ENCODE measurements around the gene CD151. TPM values are rescaled to one million over a fixed set of nuclear protein-coding genes. Genes with fewer than 3 reads are reported as not detected.
A peak's percentile ranks its signal among the peaks of the same experiment; 100 is the strongest.

Gene CD151
- total and polyA plus RNA-seq, 8 donors = 122 to 815 (median 162) TPM

DNA sequence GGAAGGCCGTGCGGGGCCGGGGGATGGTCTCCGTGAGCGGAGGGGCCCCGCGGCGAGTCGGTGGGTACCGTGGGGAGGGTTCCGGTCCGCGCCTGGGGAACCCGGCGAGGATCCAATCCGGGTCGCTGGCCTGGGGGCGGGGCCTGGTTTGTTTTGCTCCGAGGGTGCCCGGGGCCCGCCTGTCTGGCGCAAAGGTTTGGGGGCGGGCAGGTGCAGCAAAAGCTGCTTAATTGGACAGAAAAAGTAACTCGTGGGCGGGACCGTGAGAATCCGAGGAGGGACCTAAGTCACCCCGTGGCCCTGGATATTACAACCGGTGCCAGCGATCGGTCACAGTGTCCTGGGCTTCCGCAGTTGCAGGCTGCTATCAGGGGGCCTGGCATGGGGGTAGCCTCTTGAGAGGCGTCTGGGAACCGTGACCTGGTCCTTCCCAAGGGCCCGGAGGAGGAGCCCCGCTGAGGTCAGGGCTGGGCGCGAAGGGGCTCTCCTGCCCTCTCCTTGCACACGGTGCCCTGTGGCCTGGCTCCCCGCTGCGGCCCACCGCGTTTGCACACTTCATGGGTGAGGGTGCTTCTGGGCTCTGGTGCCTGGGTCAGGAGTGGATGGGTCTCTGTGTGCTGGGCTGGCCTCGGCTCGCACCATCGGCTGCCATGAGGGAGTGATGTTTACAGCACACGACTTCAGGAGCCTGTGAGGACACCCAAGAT is 12.7 kb upstream of the CD151 start:
- Histone ChIP-seq H3K27me3 (no peaks in the 10 kb centered on the region), H3K4me3 (peak overlapping the region; percentile 78 to 97), H3K36me3 (peaks cover 0 to 35% of the 10 kb centered on the region in 2 donors), H3K9me3 (no peaks in the 10 kb centered on the region), H3K4me1 (peaks cover 22 to 54% of the 10 kb centered on the region in 2 donors), H3K27ac (peak overlapping the region; percentile 77 to 96)
- peak in 3 of 4 donors; percentile 82 to 97 (median 92) for DNase-seq
- intact Hi-C loops (cut with DNase I) = no loop called here
- peak; percentile 67 for ATAC-seq
- TF ChIP-seq, protein P1, sequence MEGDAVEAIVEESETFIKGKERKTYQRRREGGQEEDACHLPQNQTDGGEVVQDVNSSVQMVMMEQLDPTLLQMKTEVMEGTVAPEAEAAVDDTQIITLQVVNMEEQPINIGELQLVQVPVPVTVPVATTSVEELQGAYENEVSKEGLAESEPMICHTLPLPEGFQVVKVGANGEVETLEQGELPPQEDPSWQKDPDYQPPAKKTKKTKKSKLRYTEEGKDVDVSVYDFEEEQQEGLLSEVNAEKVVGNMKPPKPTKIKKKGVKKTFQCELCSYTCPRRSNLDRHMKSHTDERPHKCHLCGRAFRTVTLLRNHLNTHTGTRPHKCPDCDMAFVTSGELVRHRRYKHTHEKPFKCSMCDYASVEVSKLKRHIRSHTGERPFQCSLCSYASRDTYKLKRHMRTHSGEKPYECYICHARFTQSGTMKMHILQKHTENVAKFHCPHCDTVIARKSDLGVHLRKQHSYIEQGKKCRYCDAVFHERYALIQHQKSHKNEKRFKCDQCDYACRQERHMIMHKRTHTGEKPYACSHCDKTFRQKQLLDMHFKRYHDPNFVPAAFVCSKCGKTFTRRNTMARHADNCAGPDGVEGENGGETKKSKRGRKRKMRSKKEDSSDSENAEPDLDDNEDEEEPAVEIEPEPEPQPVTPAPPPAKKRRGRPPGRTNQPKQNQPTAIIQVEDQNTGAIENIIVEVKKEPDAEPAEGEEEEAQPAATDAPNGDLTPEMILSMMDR (IDR thresholded peaks at IDR 0.05) = no peak

DNA sequence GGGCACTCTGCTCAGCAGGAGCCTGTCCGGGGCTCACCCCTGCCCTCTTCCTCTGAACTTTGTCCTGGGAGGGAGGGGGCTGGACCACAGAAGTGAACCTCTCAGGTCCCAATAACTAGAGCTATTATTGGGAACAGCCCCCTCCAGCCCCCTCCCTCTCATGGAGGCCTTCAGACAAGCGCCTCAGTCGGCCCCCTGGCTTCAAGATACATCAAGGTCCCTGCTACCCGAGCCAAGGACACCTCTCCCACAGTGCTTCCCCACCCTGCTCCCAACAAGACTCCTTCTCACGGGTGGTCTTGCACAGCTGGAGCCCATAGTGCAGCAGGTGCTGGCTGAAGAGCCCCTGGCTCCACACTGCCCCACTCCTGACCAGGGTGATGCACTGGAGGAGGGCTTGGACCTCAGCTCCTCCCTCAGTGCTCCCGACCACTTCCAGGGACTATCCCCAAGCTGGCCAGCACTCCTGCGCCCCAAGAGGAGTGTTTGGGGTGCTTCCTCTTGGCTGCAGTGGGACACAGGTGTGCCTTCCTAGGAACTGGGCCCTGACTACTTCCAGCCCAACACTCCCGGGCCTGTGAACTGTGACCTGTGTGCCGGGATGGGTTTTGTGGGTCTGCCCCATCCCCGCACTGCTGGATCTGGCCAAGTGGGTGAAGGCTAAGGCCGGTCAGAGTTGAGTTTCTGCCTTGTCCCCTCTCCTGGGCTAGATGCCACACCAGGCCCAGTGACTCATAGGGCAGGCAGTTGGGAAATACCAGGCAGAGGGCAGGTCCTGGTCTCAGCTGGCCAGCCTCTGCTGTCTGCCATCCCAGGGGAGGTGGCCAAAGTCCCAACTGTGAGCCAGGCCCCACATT is 11.9 kb upstream of the CD151 start:
- Histone ChIP-seq H3K27ac (peak overlapping the region; percentile 77 to 96), H3K36me3 (peaks cover 0 to 34% of the 10 kb centered on the region in 2 donors), H3K4me3 (peak overlapping the region; percentile 78 to 97), H3K27me3 (no peaks in the 10 kb centered on the region), H3K9me3 (no peaks in the 10 kb centered on the region), H3K4me1 (peaks cover 23 to 61% of the 10 kb centered on the region in 2 donors)
- TF ChIP-seq, protein P1 (IDR thresholded peaks at IDR 0.05) = no peak
- peak; percentile 59 for ATAC-seq
- peak in 2 of 4 donors; percentile 88 to 93 for DNase-seq
- intact Hi-C loops (cut with DNase I) = no loop called here

DNA sequence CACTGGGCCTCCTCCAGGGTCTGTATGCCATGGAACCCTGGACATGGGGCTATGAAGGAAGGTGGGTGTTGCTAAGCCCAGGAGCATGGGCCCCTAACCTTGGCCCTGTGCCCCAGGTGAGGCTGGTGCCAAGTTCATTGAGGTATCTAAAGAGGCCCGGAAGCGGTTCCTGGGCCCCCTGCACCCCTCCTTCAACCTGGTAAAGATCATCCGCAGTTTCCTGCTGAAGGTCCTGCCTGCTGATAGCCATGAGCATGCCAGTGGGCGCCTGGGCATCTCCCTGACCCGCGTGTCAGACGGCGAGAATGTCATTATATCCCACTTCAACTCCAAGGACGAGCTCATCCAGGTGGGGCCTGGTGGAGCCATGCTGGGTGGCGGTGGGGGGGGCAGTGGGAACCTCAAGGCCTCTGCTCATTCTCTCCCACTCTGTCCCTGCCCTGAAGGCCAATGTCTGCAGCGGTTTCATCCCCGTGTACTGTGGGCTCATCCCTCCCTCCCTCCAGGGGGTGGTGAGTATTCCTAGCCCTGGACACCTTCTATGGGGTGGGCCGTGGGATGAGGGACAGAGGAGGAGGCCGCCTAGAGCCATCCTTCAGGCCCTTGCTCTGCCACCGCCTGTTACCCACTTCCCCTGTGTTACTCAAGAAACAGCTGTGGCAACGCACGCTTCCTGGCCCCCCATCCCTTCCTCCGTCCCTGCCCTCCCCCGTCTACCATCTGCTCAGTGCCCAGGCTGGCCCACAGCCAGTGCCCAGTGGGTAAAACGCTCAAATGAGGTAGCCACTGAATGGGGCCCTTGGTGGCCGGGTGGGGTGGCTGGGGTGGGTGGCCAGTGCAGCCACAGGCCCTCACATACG is 11.0 kb upstream of the CD151 start:
- H3K27ac ChIP-seq = peak overlapping the region; percentile 77 to 96
- no peak for ATAC-seq
- peaks cover 0 to 1% of the 10 kb centered on the region in 2 donors for H3K27me3 ChIP-seq
- peak in 1 of 4 donors; percentile 90 for DNase-seq
- peaks cover 0 to 32% of the 10 kb centered on the region in 2 donors for H3K36me3 ChIP-seq
- TF ChIP-seq, protein P1 (IDR thresholded peaks at IDR 0.05) = no peak
- no peaks in the 10 kb centered on the region for H3K9me3 ChIP-seq
- H3K4me3 ChIP-seq = peak overlapping the region in 1 of 2 donors; percentile 97
- H3K4me1 ChIP-seq = peaks cover 26 to 69% of the 10 kb centered on the region in 2 donors
- intact Hi-C loops (cut with DNase I) = no loop called here

DNA sequence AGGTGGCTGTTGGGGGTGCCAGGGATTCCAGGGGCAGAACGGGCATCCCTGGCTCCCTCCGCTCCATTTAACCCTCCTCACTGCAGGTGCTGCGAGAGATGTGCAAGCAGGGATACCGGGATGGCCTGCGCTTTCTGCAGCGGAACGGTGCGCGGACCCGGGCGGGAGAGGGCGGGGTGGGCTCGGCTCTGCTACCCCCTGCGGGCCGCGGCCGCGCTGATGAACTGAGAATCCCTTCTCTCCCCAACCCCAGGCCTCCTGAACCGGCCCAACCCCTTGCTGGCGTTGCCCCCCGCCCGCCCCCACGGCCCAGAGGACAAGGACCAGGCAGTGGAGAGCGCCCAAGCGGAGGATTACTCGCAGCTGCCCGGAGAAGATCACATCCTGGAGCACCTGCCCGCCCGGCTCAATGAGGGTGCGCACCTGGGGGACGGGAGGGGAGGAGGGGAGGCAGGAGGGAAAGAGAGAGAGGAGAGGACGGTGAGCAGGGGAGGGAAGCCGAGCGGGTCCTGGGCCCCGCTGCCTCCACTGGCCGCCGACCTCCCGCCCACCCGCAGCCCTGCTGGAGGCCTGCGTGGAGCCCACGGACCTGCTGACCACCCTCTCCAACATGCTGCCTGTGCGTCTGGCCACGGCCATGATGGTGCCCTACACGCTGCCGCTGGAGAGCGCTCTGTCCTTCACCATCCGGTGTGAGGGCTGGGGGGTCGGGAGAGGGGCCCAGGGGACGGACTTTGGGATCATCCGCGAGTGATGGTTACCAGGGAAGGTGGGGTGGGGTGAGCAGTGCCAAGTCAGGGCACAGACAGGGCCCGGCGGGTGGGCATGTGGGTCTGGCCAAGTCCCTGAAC is 9.1 kb upstream of the CD151 start:
- ATAC-seq (no peak), DNase-seq (no peak)
- Histone ChIP-seq H3K9me3 (no peaks in the 10 kb centered on the region), H3K27me3 (peaks cover 0 to 15% of the 10 kb centered on the region in 2 donors), H3K4me1 (peaks cover 39 to 83% of the 10 kb centered on the region in 2 donors), H3K4me3 (no peak overlapping the region), H3K36me3 (peaks cover 0 to 32% of the 10 kb centered on the region in 2 donors), H3K27ac (no peak overlapping the region)
- TF ChIP-seq, protein P1 (IDR thresholded peaks at IDR 0.05) = no peak
- intact Hi-C loops (cut with DNase I) = no loop called here

All from left lung (tissue), 10 donors.